ENCODE results near the gene HS1BP3. TPM values are rescaled to one million over a fixed set of nuclear protein-coding genes. Genes with fewer than 3 reads are reported as not detected.

Gene HS1BP3
- total RNA-seq, 1 donor: 18.0 TPM

GRCh38 chr2:20620696-20621365 is 30.1 kb downstream of the HS1BP3 start:
- no peak for DNase-seq (ENCODE audit: low read depth in 2 of 3, low spot score in 2 of 3)

GRCh38 chr2:20620271-20620681 is 30.6 kb downstream of the HS1BP3 start:
- no peak for DNase-seq (ENCODE audit: low read depth in 2 of 3, low spot score in 2 of 3)

GRCh38 chr2:20619624-20620024 is 31.3 kb downstream of the HS1BP3 start:
- DNase-seq (ENCODE audit: low read depth in 2 of 3, low spot score in 2 of 3): no peak

- no peak for DNase-seq (ENCODE audit: low read depth in 2 of 3, low spot score in 2 of 3)
These were observed 31.9 kb downstream of the HS1BP3 start for GRCh38 chr2:20618886-20619521.

- no peak for DNase-seq (ENCODE audit: low read depth in 2 of 3, low spot score in 2 of 3)
These were observed 32.4 kb downstream of the HS1BP3 start for GRCh38 chr2:20618468-20618885.

- peak in 2 of 3 donors; percentile 22 to 30 for DNase-seq (ENCODE audit: low read depth in 2 of 3, low spot score in 2 of 3)
These were observed 32.9 kb downstream of the HS1BP3 start for GRCh38 chr2:20617892-20618467.

GRCh38 chr2:20617081-20617575 is 33.8 kb downstream of the HS1BP3 start:
- peak in 2 of 3 donors; percentile 26 to 57 for DNase-seq (ENCODE audit: low read depth in 2 of 3, low spot score in 2 of 3)

- DNase-seq (ENCODE audit: low read depth in 2 of 3, low spot score in 2 of 3): no peak
These were observed 34.5 kb downstream of the HS1BP3 start for GRCh38 chr2:20616341-20616871.

GRCh38 chr2:20615466-20616241 is 35.2 kb downstream of the HS1BP3 start:
- DNase-seq (ENCODE audit: low read depth in 2 of 3, low spot score in 2 of 3): no peak

GRCh38 chr2:20615068-20615465 is 35.8 kb downstream of the HS1BP3 start:
- no peak for DNase-seq (ENCODE audit: low read depth in 2 of 3, low spot score in 2 of 3)

GRCh38 chr2:20614201-20615067 is 36.5 kb downstream of the HS1BP3 start:
- DNase-seq (ENCODE audit: low read depth in 2 of 3, low spot score in 2 of 3): no peak

GRCh38 chr2:20612925-20613916 is 37.7 kb downstream of the HS1BP3 start:
- DNase-seq (ENCODE audit: low read depth in 2 of 3, low spot score in 2 of 3): no peak

- no peak for DNase-seq (ENCODE audit: low read depth in 2 of 3, low spot score in 2 of 3)
These were observed 39.0 kb downstream of the HS1BP3 start for GRCh38 chr2:20611844-20612356.

- no peak for DNase-seq (ENCODE audit: low read depth in 2 of 3, low spot score in 2 of 3)
These were observed 39.6 kb downstream of the HS1BP3 start for GRCh38 chr2:20611077-20611843.

- DNase-seq (ENCODE audit: low read depth in 2 of 3, low spot score in 2 of 3): no peak
These were observed 40.9 kb downstream of the HS1BP3 start for GRCh38 chr2:20609995-20610357.

GRCh38 chr2:20609349-20609994 is 41.4 kb downstream of the HS1BP3 start:
- DNase-seq (ENCODE audit: low read depth in 2 of 3, low spot score in 2 of 3): no peak

- DNase-seq (ENCODE audit: low read depth in 2 of 3, low spot score in 2 of 3): no peak
These were observed 42.1 kb downstream of the HS1BP3 start for GRCh38 chr2:20608666-20609348.
